ENCODE results near the gene ENTR1. TPM values are rescaled to one million over a fixed set of nuclear protein-coding genes. Genes with fewer than 3 reads are reported as not detected.

The ENTR1 gene
- total and polyA plus RNA-seq, 2 experiments from 2014 or later = 25.6 to 30.2 TPM

DNA sequence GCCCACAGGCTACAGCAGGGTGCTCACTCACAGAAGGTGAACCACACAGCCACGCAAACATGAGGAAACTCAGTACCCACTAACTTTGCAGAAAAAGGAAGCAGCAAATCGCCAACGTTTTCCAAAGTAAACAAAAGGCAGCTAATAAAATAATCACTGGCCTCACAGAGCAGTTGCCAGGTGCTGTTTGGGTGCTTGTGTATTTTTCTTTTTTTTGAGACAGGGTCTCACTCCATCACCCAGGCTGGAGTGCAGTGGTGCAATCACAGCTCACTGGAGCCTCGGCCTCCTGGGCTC, 14.2 kb downstream of the ENTR1 start:
- Histone ChIP-seq H3K27ac (no peak overlapping the region), H3K9me3 (ENCODE audit: low read depth) (no peaks in the 10 kb centered on the region), H3K27me3 (no peaks in the 10 kb centered on the region), H3K4me3 (no peak overlapping the region), H3K36me3 (peaks cover 21% of the 10 kb centered on the region), H3K4me1 (ENCODE audit: low read depth) (no peaks in the 10 kb centered on the region)
- no peak for DNase-seq (ENCODE audit: low read depth in 1 of 2, low spot score in 1 of 2)
- TF ChIP-seq, protein P1, sequence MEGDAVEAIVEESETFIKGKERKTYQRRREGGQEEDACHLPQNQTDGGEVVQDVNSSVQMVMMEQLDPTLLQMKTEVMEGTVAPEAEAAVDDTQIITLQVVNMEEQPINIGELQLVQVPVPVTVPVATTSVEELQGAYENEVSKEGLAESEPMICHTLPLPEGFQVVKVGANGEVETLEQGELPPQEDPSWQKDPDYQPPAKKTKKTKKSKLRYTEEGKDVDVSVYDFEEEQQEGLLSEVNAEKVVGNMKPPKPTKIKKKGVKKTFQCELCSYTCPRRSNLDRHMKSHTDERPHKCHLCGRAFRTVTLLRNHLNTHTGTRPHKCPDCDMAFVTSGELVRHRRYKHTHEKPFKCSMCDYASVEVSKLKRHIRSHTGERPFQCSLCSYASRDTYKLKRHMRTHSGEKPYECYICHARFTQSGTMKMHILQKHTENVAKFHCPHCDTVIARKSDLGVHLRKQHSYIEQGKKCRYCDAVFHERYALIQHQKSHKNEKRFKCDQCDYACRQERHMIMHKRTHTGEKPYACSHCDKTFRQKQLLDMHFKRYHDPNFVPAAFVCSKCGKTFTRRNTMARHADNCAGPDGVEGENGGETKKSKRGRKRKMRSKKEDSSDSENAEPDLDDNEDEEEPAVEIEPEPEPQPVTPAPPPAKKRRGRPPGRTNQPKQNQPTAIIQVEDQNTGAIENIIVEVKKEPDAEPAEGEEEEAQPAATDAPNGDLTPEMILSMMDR (IDR thresholded peaks at IDR 0.05; ENCODE audit: low read depth, low read length) = no peak

DNA sequence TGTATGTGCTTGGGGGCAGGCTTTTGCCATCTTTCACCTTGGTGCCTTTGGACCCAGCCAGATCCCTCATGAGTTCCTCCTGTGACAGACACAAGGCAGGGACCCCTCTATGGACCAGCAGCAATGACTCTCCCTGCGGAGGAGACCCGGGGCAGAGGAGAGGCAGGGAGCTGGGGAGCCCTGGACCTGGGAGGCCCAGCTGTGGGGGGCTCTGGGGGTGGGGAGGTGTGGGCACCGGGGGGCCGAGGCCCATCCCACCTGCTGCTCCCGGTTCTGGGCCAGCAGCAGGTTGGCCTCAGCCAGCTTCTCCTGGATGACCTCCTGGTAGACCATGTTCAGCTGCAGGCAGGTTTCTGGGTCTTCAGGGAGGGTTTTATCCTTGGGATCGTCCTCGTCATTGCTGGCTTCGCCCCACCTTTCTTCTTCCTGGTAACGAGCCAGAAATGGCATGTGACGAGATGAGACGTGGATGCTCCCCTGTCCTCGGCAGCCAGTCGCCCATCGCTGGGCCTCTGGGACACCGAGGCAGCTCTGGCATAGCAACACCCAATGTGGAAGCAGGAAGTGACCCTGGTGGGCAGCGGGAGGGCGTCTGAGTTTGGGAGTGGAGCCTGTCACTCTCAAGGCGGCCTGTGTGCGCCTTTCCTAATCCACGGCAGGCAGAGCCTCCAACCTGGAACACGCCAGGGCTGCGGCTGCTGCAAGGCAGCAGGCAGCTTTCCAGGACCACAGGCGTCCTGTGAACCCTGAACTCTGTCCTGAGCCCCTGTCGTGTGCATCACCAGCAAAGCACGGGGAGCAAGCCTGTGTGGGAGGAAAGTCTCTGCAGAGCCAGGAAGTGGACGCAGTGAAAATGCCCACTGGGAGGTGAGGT, 14.8 kb downstream of the ENTR1 start:
- DNase-seq (ENCODE audit: low read depth in 1 of 2, low spot score in 1 of 2) = no peak
- Histone ChIP-seq H3K4me1 (ENCODE audit: low read depth) (no peaks in the 10 kb centered on the region), H3K36me3 (peaks cover 23% of the 10 kb centered on the region), H3K27me3 (no peaks in the 10 kb centered on the region), H3K9me3 (ENCODE audit: low read depth) (no peaks in the 10 kb centered on the region), H3K27ac (no peak overlapping the region), H3K4me3 (no peak overlapping the region)
- TF ChIP-seq, protein P1 (IDR thresholded peaks at IDR 0.05; ENCODE audit: low read depth, low read length) = no peak

DNA sequence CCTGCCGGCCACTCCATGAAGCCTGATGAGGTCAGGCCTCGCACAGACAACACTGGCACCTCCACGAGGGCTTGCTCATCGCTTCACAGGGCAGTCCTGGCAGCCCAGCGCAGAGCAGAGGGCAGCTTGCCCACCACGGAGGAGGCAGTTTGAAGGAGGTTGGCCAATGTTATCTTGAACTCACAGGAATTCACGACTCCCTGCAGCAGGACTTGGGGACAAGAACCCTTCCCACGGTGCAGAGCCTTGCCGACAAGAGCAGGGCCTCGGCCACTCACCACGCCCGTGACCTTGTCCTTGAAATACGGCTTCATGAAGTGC, 15.4 kb downstream of the ENTR1 start:
- no peak for DNase-seq (ENCODE audit: low read depth in 1 of 2, low spot score in 1 of 2)
- TF ChIP-seq, protein P1 (IDR thresholded peaks at IDR 0.05; ENCODE audit: low read depth, low read length) = no peak
- no peaks in the 10 kb centered on the region for H3K27me3 ChIP-seq
- peaks cover 23% of the 10 kb centered on the region for H3K36me3 ChIP-seq
- no peaks in the 10 kb centered on the region for H3K4me1 ChIP-seq (ENCODE audit: low read depth)
- H3K27ac ChIP-seq = no peak overlapping the region
- H3K4me3 ChIP-seq = no peak overlapping the region
- no peaks in the 10 kb centered on the region for H3K9me3 ChIP-seq (ENCODE audit: low read depth)

DNA sequence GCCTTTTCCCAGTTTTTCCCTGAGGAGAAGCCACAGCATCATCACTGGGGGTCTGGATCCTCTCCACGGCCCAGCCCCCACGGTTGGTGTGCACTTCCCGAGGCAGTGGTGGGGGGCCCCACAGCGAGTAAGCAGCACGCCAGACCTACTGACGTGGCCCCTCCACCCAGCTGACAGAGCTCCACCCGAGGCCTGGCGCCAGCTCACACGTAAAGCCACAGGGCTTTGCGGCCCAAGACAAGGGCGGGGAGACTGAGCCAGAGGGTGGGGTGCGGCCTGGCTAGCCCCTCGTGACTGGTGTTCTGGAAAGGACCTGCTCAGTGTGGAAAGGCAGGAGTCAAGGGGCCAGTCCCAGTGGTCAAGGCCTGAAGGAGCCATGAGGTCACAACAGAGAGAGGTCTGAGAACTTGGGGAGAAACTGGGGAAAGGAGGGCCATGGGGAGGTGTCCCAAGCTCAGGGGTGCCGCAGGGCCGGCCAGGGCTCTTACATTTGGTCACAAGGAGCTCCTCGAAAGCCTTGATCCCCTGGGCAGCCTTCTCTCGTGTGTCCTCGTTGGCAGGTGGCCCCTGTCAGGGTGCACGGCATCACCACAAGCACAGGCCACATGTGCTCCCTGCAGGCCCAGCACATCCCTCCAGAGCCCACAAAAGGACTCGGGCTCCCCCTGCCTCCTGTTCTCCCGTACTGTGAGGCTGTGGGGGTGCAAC, 15.9 kb downstream of the ENTR1 start:
- no peak for DNase-seq (ENCODE audit: low read depth in 1 of 2, low spot score in 1 of 2)
- Histone ChIP-seq H3K4me1 (ENCODE audit: low read depth) (no peaks in the 10 kb centered on the region), H3K36me3 (peaks cover 23% of the 10 kb centered on the region), H3K27me3 (no peaks in the 10 kb centered on the region), H3K4me3 (no peak overlapping the region), H3K27ac (no peak overlapping the region), H3K9me3 (ENCODE audit: low read depth) (no peaks in the 10 kb centered on the region)
- TF ChIP-seq, protein P1 (IDR thresholded peaks at IDR 0.05; ENCODE audit: low read depth, low read length) = no peak

DNA sequence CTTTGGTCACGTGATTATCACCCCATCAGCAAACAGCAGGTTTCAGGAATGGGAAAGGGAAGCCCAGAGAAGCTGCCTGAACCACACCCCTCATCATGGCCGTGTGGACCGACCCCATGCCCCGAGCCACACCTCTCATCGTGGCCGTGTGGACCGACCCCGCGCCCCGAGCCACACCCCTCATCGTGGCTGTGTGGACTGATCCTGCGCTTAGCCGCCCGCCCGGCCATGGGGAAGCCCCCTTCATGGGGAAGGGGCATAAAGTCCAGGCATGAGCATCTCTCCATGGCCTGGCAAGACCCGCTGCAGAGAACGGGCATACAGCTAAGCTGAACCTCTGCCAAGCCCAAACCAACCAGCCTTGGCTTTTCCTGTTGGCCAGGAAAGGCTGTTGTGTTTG, 16.9 kb downstream of the ENTR1 start:
- Histone ChIP-seq H3K4me1 (ENCODE audit: low read depth) (no peaks in the 10 kb centered on the region), H3K9me3 (ENCODE audit: low read depth) (no peaks in the 10 kb centered on the region), H3K36me3 (peaks cover 23% of the 10 kb centered on the region), H3K27me3 (no peaks in the 10 kb centered on the region), H3K4me3 (no peak overlapping the region), H3K27ac (no peak overlapping the region)
- TF ChIP-seq, protein P1 (IDR thresholded peaks at IDR 0.05; ENCODE audit: low read depth, low read length) = no peak
- no peak for DNase-seq (ENCODE audit: low read depth in 1 of 2, low spot score in 1 of 2)

All from cardiac muscle cell (in vitro differentiated cells and primary cell).